ENCODE measurements around the gene ITPKB.

ITPKB gene

DNA sequence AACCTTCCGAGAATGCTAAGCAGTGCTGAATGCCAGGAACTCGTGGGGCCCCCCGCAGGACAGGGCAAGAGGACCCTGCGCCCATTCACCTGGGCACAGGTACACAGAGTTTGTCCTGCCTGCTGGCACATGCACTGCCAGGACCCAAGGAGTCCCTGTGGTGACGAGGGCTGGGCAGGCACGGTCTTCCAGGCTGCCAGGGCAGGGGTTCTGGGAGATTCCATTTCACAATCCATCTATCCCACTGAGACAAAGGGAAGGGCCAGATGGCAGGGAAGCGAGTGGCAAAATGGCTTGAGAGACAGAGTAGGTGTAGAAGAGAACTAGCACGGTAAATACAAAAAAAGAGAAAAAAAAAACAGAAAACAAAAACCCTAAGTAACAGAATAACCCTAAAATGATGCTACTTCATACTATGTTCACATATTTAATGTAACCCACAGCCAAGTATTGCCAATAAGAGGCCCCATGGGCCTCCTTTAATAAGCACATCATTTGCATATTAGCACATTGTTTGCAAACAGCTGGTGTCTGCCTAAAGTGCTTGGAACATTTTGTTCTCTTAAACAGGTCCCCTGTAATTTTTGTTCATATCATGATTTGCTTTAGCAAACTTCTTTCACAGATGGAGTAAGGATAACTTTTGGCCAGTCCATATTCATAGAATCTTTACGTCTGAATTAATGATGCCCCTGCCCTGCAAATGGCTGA lies 106.8 kb downstream of the ITPKB start:
- no peak for TF ChIP-seq CTCF (IDR thresholded peaks at IDR 0.05; ENCODE audit: low read depth, low read length)
- Histone ChIP-seq H3K4me3 (ENCODE audit: low read depth, low read length) (no peak overlapping the region), H3K27ac (no peak overlapping the region), H3K36me3 (no peaks in the 10 kb centered on the region), H3K9me3 (ENCODE audit: severe bottlenecking) (no peaks in the 10 kb centered on the region), H3K27me3 (ENCODE audit: insufficient read depth, low read depth, severe bottlenecking) (no peaks in the 10 kb centered on the region)
- DNase-seq, result no peak

GRCh38 chr1:226631229-226632000 lies 107.7 kb downstream of the ITPKB start:
- no peak for DNase-seq
- no peak overlapping the region for H3K27ac ChIP-seq
- no peak for TF ChIP-seq CTCF (IDR thresholded peaks at IDR 0.05; ENCODE audit: low read depth, low read length)
- H3K27me3 ChIP-seq (ENCODE audit: insufficient read depth, low read depth, severe bottlenecking), result no peaks in the 10 kb centered on the region
- H3K4me3 ChIP-seq (ENCODE audit: low read depth, low read length), result no peak overlapping the region
- H3K36me3 ChIP-seq, result no peaks in the 10 kb centered on the region
- no peaks in the 10 kb centered on the region for H3K9me3 ChIP-seq (ENCODE audit: severe bottlenecking)

DNA sequence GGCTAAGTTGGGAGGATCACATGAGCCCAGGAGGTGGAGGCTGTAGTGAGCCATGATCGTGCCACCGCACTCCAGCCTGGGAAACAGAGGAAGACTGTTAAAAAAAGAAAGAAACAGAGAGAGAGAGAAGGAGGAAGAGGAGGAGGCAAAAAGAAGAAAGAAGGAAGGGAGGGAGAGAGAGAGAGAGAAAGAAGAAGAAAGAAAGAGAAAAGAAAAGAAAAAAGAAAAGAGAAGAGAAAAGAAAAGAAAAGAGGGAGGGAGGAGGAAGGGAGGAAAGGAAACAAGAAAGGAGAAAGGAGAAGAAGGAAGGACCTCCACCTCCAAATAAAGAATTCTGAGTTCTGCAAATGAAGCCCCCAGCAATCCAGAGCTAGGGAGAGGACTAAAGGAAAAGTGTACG lies 108.5 kb downstream of the ITPKB start:
- no peaks in the 10 kb centered on the region for H3K36me3 ChIP-seq
- H3K27ac ChIP-seq, result no peak overlapping the region
- H3K9me3 ChIP-seq (ENCODE audit: severe bottlenecking), result no peaks in the 10 kb centered on the region
- no peak overlapping the region for H3K4me3 ChIP-seq (ENCODE audit: low read depth, low read length)
- H3K27me3 ChIP-seq (ENCODE audit: insufficient read depth, low read depth, severe bottlenecking), result no peaks in the 10 kb centered on the region
- TF ChIP-seq CTCF (IDR thresholded peaks at IDR 0.05; ENCODE audit: low read depth, low read length), result no peak
- DNase-seq, result no peak

DNA sequence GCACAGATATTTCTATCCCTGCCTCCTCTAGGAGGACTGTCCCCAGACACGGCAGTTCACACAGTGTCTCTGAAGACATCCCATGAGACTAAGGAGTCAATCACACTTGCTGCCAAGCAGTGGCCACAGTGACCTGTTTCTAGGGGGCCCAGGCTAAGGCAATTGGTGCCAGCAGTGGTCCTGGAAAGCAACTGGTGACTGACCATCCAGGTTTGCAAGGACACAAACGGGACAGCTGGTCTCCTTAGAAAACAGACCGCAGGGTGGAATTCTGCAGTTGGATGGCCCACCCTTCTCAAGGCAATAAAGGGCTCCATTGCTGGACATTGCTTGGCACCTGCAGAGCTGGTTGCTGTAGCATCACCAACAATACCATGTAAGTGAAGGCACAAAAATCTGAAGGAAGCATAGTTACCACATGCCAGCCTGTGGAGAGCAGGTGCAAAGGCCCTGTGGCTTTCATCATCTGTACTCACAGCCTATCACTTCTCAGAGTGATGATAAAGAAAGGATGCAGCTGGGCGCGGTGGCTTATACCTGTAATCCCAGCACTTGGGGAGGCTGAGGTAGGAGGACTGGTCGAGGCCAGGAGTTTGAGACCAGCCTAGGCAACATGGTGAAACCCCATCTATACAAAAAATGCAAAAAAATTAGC lies 109.1 kb downstream of the ITPKB start:
- Histone ChIP-seq H3K36me3 (no peaks in the 10 kb centered on the region), H3K9me3 (ENCODE audit: severe bottlenecking) (no peaks in the 10 kb centered on the region), H3K4me3 (ENCODE audit: low read depth, low read length) (no peak overlapping the region), H3K27me3 (ENCODE audit: insufficient read depth, low read depth, severe bottlenecking) (no peaks in the 10 kb centered on the region), H3K27ac (no peak overlapping the region)
- DNase-seq, result no peak
- no peak for TF ChIP-seq CTCF (IDR thresholded peaks at IDR 0.05; ENCODE audit: low read depth, low read length)

- TF ChIP-seq CTCF (IDR thresholded peaks at IDR 0.05; ENCODE audit: low read depth, low read length), result no peak
- H3K9me3 ChIP-seq (ENCODE audit: severe bottlenecking), result no peaks in the 10 kb centered on the region
- no peak overlapping the region for H3K4me3 ChIP-seq (ENCODE audit: low read depth, low read length)
- H3K27me3 ChIP-seq (ENCODE audit: insufficient read depth, low read depth, severe bottlenecking), result no peaks in the 10 kb centered on the region
- no peak for DNase-seq
- no peaks in the 10 kb centered on the region for H3K36me3 ChIP-seq
- no peak overlapping the region for H3K27ac ChIP-seq
These were observed 109.7 kb downstream of the ITPKB start for GRCh38 chr1:226629210-226629895.

Measured in WERI-Rb-1 (cell line).